Parathyroid adenoma (tissue), 2 donors: ENCODE results near the gene HELQ.

Experiments
- H2AFZ ChIP-seq: fragments of 300-600 bp; sonication (generic); one replicate; pipeline ENCODE4 v1.7.0; 2017; ENCODE audit warnings: antibody characterized with exemption, mild to moderate bottlenecking
- H3K27ac ChIP-seq: fragments of 300-600 bp; sonication (generic); one replicate; pipeline ENCODE4 v1.7.0; 2017
- H3K27me3 ChIP-seq: fragments of 300-600 bp; sonication (generic); one replicate; pipeline ENCODE4 v1.7.0; 2017; ENCODE audit warnings: low read length; ENCODE audit not compliant: control insufficient read depth, insufficient read depth
- H3K36me3 ChIP-seq: fragments of 300-600 bp; sonication (generic); one replicate; pipeline ENCODE4 v1.7.0; 2017; ENCODE audit warnings: low read length; ENCODE audit not compliant: control insufficient read depth, insufficient read depth
- H3K4me1 ChIP-seq: fragments of 300-600 bp; sonication (generic); one replicate; pipeline ENCODE4 v1.7.0; 2017; ENCODE audit warnings: control low read depth
- H3K4me2 ChIP-seq: fragments of 300-600 bp; sonication (generic); one replicate; pipeline ENCODE4 v1.7.0; 2017; ENCODE audit warnings: low read length
- H3K4me3 ChIP-seq: fragments of 300-600 bp; sonication (generic); one replicate; pipeline ENCODE4 v1.7.0; 2017; ENCODE audit warnings: low read depth, low read length
- H3K79me2 ChIP-seq: fragments of 300-600 bp; sonication (generic); one replicate; pipeline ENCODE4 v1.7.0; 2017; ENCODE audit warnings: control low read depth
- H3K9ac ChIP-seq: fragments of 300-600 bp; sonication (generic); one replicate; pipeline ENCODE4 v1.7.0; 2017; ENCODE audit warnings: mild to moderate bottlenecking
- H3K9me3 ChIP-seq: fragments of 300-600 bp; sonication (generic); one replicate; pipeline ENCODE4 v1.7.0; 2017; ENCODE audit warnings: low read length; ENCODE audit not compliant: control insufficient read depth
- CTCF ChIP-seq: fragments of 300-600 bp; sonication (generic); IDR thresholded peaks from one replicate; pipeline ENCODE4 v1.7.0; 2017; ENCODE audit warnings: antibody characterized with exemption, mild to moderate bottlenecking
- donor health status: primary hyperparathyroidism.

Gene HELQ

GRCh38 chr4:83390944-83391343, 64.7 kb downstream of the HELQ start:
- no peaks in the 10 kb centered on the region for H3K79me2 ChIP-seq
- H3K27me3 ChIP-seq, result no peaks in the 10 kb centered on the region
- H3K36me3 ChIP-seq, result no peaks in the 10 kb centered on the region
- no peak for TF ChIP-seq CTCF
- H3K9ac ChIP-seq, result no peak overlapping the region
- H3K27ac ChIP-seq, result no peak overlapping the region
- no peak overlapping the region for H2AFZ ChIP-seq
- no peak overlapping the region for H3K4me2 ChIP-seq
- no peak overlapping the region for H3K4me3 ChIP-seq
- H3K9me3 ChIP-seq, result no peaks in the 10 kb centered on the region
- H3K4me1 ChIP-seq, result no peaks in the 10 kb centered on the region

DNA sequence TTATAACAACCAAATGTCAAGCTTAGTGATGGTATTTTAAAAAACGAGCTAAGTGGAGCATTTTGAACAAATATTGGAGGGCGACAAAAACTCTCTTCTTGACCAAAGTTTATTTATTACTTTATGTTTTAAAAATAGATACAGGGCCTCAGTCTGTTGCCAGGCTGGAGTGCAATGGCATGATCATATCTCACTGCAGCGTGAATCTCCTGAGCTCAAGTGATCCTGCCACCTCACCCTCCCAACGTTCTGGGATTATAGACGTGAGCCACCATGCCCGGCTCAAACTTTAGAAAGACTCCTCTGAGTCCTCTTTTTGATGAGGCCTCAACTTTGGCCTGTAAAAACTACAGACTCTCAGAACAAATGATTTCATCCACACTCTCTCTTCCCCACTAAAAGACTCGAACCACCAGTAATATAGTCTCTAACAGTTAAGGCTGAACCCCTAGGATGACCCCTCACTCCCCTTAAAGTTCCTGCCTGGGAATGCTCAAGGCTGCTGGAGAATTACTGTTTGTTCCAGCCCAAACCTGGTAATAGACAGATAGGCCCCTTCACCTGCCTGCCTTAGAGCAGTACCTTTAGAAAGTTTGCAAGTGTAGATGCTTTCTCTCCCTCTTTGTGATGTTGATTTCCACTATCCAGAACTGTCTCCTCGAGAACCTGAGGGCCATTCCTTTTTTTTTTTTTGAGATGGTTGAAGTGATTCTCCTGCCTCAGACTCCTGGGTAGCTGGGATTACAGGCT, 65.7 kb downstream of the HELQ start:
- H3K4me2 ChIP-seq, result no peak overlapping the region
- H3K36me3 ChIP-seq, result no peaks in the 10 kb centered on the region
- no peak overlapping the region for H3K9ac ChIP-seq
- H2AFZ ChIP-seq, result peak overlapping the region; percentile 46
- H3K27ac ChIP-seq, result no peak overlapping the region
- TF ChIP-seq CTCF, result no peak
- no peak overlapping the region for H3K4me3 ChIP-seq
- no peaks in the 10 kb centered on the region for H3K79me2 ChIP-seq
- no peaks in the 10 kb centered on the region for H3K4me1 ChIP-seq
- no peaks in the 10 kb centered on the region for H3K9me3 ChIP-seq
- H3K27me3 ChIP-seq, result no peaks in the 10 kb centered on the region

DNA sequence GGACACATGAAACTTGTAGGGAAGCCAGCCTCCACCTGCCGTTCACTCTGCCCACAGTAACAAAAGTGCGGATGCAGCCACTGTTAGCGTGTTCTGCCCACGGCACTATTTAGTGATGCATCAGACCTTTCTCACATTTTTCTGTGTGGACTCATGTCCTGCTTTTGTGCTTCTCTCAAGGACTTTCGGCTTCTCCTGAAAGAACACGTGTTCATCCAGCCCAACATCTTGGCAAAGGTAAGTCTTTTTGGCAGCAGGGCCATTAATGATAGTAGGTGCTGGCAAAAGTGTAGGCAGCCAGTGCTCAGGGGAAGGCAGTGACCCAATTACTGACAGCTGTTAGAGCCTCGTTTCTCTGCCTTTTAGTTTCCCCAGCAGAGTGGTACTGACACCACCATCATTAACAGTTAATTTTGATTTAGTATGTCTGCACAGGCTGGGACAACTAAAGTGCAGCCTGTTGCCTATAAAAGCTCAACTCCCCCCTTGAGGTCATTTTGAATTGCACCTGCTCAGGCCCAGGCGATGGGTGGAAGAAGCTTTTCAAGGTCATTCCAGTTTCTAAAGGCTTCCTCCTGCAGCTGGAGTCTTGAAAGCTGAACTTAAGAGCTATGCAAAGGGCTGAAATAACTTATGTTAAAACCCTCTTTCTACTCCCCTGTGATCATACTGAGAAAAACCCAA, 66.4 kb downstream of the HELQ start:
- Histone ChIP-seq H3K4me3 (no peak overlapping the region), H3K4me2 (no peak overlapping the region), H2AFZ (peak overlapping the region; percentile 5), H3K79me2 (no peaks in the 10 kb centered on the region), H3K9ac (no peak overlapping the region), H3K27me3 (no peaks in the 10 kb centered on the region), H3K4me1 (no peaks in the 10 kb centered on the region), H3K36me3 (no peaks in the 10 kb centered on the region), H3K9me3 (no peaks in the 10 kb centered on the region), H3K27ac (no peak overlapping the region)
- no peak for TF ChIP-seq CTCF

- no peak overlapping the region for H3K9ac ChIP-seq
- H3K27ac ChIP-seq, result no peak overlapping the region
- no peak for TF ChIP-seq CTCF
- H3K79me2 ChIP-seq, result no peaks in the 10 kb centered on the region
- H3K9me3 ChIP-seq, result no peaks in the 10 kb centered on the region
- H3K4me3 ChIP-seq, result no peak overlapping the region
- H3K4me1 ChIP-seq, result no peaks in the 10 kb centered on the region
- no peaks in the 10 kb centered on the region for H3K36me3 ChIP-seq
- H2AFZ ChIP-seq, result no peak overlapping the region
- no peak overlapping the region for H3K4me2 ChIP-seq
- H3K27me3 ChIP-seq, result no peaks in the 10 kb centered on the region
Observed at GRCh38 chr4:83388313-83388676, 67.3 kb downstream of the HELQ start.
